Measurements from ENCODE around the gene VEZT.

DNA sequence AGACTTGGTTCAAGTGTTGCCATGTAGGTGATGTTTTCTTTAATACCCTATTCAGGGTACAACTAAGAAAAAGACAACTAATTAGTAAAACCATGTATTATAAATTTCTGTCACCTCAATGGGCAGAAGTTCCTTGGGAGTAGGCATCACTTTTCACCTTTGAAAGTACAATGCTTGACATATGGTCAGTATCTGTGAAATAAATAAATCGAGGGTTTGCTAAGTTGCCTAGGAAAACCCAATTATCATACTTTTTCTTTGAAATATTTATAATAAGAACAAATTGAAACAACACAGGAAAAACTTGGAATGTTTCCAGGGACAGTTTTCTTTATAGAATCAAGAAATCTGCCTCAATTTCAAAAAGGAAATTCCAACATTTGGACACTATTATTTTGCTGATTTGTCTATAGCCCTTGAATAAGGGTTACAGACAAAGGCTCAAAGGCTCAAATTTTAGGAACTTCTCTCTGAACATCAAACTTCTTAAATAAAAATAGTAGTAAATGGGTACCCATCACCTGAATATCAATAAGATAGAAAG is 14.0 kb upstream of the VEZT start:
- TF ChIP-seq, protein P1, sequence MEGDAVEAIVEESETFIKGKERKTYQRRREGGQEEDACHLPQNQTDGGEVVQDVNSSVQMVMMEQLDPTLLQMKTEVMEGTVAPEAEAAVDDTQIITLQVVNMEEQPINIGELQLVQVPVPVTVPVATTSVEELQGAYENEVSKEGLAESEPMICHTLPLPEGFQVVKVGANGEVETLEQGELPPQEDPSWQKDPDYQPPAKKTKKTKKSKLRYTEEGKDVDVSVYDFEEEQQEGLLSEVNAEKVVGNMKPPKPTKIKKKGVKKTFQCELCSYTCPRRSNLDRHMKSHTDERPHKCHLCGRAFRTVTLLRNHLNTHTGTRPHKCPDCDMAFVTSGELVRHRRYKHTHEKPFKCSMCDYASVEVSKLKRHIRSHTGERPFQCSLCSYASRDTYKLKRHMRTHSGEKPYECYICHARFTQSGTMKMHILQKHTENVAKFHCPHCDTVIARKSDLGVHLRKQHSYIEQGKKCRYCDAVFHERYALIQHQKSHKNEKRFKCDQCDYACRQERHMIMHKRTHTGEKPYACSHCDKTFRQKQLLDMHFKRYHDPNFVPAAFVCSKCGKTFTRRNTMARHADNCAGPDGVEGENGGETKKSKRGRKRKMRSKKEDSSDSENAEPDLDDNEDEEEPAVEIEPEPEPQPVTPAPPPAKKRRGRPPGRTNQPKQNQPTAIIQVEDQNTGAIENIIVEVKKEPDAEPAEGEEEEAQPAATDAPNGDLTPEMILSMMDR (conservative IDR thresholded peaks at IDR 0.05 in 1 of 2, IDR thresholded peaks at IDR 0.05 in 1 of 2; ENCODE audit: extremely low read depth in 1 of 2, insufficient read depth in 1 of 2, low read depth in 1 of 2, low read length in 2 of 2): no peak
- no peak for TF ChIP-seq EZH2 (IDR thresholded peaks at IDR 0.05; ENCODE audit: borderline replicate concordance, low read length)
